Esophagus squamous epithelium (tissue), 5 donors: ENCODE data around the gene AEN. TPM values are rescaled to one million over a fixed set of nuclear protein-coding genes. Genes with fewer than 3 reads are reported as not detected.

Source experiments
- DNase-seq: peaks from one replicate; lab custom pipeline; 2025; lab: John Stamatoyannopoulos, UW
- H3K27ac ChIP-seq, 4 donors: fragments of 200-600 bp; sonication (generic); one replicate each; pipeline ENCODE4 v1.5.1; 2016 to 2019; ENCODE audit warnings: mild to moderate bottlenecking in 1 of 4
- H3K27me3 ChIP-seq, 4 donors: fragments of 200-600 bp; sonication (generic); 1 replicate in 3 of 4; 2 replicates in 1 of 4; pipeline versions ENCODE4 v1.5.1 to v1.6.0; 2017 to 2021; ENCODE audit warnings: antibody characterized with exemption in 1 of 4
- H3K36me3 ChIP-seq, 3 donors: fragments of 200-600 bp; sonication (generic); one replicate each; pipeline ENCODE4 v1.5.1; 2016 to 2019
- H3K4me1 ChIP-seq, 3 donors: fragments of 200-600 bp; sonication (generic); one replicate each; pipeline ENCODE4 v1.5.1; 2017 to 2019
- H3K4me3 ChIP-seq, 4 donors: fragments of 200-600 bp; sonication (generic); 1 replicate in 3 of 4; 2 replicates in 1 of 4; pipeline ENCODE4 v1.5.1; 2016 to 2019; ENCODE audit warnings: mild to moderate bottlenecking in 2 of 4, moderate library complexity in 1 of 4
- H3K9me3 ChIP-seq, 3 donors: fragments of 200-600 bp; sonication (generic); one replicate each; pipeline ENCODE4 v1.5.1; 2016 to 2019
- POLR2A ChIP-seq, 4 donors: fragments of 450-650 bp; IDR thresholded peaks; one replicate each; pipeline ENCODE4 v1.6.1; 2017; ENCODE audit warnings: antibody characterized with exemption in 4 of 4, mild to moderate bottlenecking in 4 of 4, moderate library complexity in 3 of 4
- WGBS, 2 donors: methylation state at CpG; one replicate each; pipeline ENCODE4 v1.1.5; 2018; 5-methylcytosine and 5-hydroxymethylcytosine counted together
- intact Hi-C: fragments of 100-400 bp; cut with DNase I; formaldehyde crosslinking; loops from one replicate; pipeline ENCODE4 v1.15.0; 2022
- total RNA-seq, 4 donors: library from RNA; depleted of rRNA; stranded (reverse); fragments of >200 nt; gene quantifications; one replicate each; pipeline ENCODE4 v1.1.0, GENCODE V29; 2016
- TF ChIP-seq, protein P1 (sequence below), 6 experiments: fragments of 450-650 bp in 4 of 6; fragments of 200-600 bp in 2 of 6; sonication (generic) in 2 of 6; IDR thresholded peaks; one replicate each; pipeline ENCODE4 v1.5.1; 2016 to 2019; ENCODE audit warnings: antibody characterized with exemption in 6 of 6, mild to moderate bottlenecking in 4 of 6, moderate library complexity in 4 of 6
- donor health status: DM: yes; HTN: yes; CAD: no.

AEN gene
- total RNA-seq, 4 donors from 2014 or later = 13.4 to 31.4 (median 18.1) TPM

DNA sequence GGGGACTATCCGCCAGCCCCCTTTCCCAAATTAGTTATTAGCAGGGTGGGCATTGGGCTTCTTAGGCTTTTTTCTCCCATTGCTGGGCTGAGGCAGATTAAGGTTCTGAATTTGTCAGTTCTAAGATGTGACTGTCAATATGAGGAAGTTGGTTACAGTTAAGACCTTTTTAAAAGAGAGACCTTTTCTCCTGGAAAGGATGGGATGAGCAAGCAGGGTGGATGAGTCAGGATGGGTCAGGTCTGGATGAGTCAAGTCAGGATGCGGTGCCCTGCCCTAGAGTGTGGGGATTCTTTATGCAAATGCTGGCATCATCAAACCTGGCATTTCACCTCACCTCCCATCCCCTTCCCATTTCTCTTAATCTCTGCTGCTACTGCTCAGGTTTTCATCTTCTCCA, 1.9 kb downstream of the AEN start:
- Histone ChIP-seq H3K9me3 (no peaks in the 10 kb centered on the region), H3K4me1 (peaks cover 34 to 71% (median 34%) of the 10 kb centered on the region in 3 donors), H3K36me3 (peaks cover 0 to 23% (median 8%) of the 10 kb centered on the region in 3 donors), H3K4me3 (peak overlapping the region in 2 of 4 donors; percentile 92 to 94), H3K27me3 (no peaks in the 10 kb centered on the region), H3K27ac (peak overlapping the region; percentile 86 to 95 (median 93))
- intact Hi-C loops = no loop called here
- no peak for DNase-seq
- TF ChIP-seq POLR2A (IDR thresholded peaks at IDR 0.05) = no peak
- TF ChIP-seq, protein P1, sequence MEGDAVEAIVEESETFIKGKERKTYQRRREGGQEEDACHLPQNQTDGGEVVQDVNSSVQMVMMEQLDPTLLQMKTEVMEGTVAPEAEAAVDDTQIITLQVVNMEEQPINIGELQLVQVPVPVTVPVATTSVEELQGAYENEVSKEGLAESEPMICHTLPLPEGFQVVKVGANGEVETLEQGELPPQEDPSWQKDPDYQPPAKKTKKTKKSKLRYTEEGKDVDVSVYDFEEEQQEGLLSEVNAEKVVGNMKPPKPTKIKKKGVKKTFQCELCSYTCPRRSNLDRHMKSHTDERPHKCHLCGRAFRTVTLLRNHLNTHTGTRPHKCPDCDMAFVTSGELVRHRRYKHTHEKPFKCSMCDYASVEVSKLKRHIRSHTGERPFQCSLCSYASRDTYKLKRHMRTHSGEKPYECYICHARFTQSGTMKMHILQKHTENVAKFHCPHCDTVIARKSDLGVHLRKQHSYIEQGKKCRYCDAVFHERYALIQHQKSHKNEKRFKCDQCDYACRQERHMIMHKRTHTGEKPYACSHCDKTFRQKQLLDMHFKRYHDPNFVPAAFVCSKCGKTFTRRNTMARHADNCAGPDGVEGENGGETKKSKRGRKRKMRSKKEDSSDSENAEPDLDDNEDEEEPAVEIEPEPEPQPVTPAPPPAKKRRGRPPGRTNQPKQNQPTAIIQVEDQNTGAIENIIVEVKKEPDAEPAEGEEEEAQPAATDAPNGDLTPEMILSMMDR (IDR thresholded peaks at IDR 0.05) = no peak
- WGBS, 2 donors = 14 to 44% methylated on average over 2 of the region's 2 CpGs

DNA sequence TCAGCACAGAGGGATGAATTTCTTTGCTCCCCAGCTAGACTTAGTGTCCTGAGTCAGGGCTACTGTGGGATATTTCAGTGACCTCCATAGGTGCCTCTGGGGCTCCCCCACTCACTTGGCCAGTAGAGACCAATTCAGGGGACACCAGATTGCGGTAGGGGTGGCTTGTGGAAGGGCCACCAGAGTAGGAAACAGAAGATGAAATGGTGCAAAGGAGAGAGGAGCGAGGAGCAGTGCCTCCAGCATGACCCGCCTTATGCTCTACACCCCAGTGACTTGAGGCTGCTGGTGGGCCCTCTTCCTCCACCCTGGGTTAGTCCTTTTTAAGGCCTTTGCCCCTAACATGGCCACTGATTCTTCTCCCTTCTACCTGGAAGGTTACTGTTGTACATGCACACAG, 2.5 kb downstream of the AEN start:
- intact Hi-C loops = no loop called here
- Histone ChIP-seq H3K4me1 (peaks cover 34 to 77% (median 34%) of the 10 kb centered on the region in 3 donors), H3K36me3 (peaks cover 0 to 28% (median 10%) of the 10 kb centered on the region in 3 donors), H3K4me3 (no peak overlapping the region), H3K9me3 (no peaks in the 10 kb centered on the region), H3K27ac (peak overlapping the region; percentile 86 to 95 (median 93)), H3K27me3 (no peaks in the 10 kb centered on the region)
- TF ChIP-seq, protein P1 (IDR thresholded peaks at IDR 0.05) = no peak
- no peak for TF ChIP-seq POLR2A (IDR thresholded peaks at IDR 0.05)
- WGBS, 2 donors = 89 to 96% methylated on average over 2 to 3 of the region's 3 CpGs
- DNase-seq = no peak

DNA sequence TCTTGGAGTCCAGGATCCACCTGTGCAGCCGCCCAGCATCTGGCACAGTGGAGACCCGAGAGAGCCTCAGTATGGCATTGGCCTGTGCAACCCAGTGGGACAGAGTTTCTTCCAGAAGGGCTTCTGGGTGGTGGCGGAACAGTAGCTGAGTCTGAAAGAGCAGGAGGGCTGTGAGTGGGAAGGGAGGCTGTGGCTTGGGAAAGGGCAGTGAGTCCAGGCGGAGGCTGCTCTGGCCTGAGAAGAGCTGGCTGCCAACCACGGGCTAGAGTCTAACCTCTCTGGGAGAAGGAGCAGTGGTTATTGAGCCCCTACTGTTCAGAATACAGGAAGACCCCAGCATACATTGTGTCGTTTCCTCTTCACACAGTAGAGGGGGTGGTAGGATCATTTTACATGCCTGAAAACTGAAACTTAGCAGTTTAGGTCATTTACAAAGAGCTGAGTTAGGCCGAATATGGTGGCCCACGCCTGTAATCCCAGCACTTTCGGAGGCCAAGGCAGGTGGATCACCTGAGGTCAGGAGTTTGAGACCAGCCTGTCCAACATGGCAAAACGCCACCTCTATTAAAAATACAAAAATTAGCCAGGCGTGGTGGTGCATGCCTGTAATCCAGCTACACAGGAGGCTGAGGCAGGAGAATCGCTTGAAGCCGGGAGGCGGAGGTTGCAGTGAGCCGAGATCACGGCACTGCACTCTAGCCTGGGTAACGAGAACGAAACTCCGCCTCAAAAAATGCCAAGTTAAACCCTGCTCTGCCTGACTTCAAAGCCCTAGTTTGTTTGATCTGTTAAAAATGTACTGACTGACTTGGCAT, 3.2 kb downstream of the AEN start:
- H3K27me3 ChIP-seq = no peaks in the 10 kb centered on the region
- H3K4me1 ChIP-seq = peaks cover 34 to 77% (median 34%) of the 10 kb centered on the region in 3 donors
- no peaks in the 10 kb centered on the region for H3K9me3 ChIP-seq
- intact Hi-C loops = no loop called here
- peaks cover 2 to 36% (median 17%) of the 10 kb centered on the region in 3 donors for H3K36me3 ChIP-seq
- H3K27ac ChIP-seq = peak overlapping the region; percentile 86 to 95 (median 93)
- peak overlapping the region in 3 of 4 donors; percentile 7 to 41 (median 24) for H3K4me3 ChIP-seq
- WGBS, 2 donors = 26 to 48% methylated on average over 12 to 18 of the region's 19 CpGs
- no peak for DNase-seq
- TF ChIP-seq, protein P1 (IDR thresholded peaks at IDR 0.05) = peak; percentile 35 to 55 (median 40)
- no peak for TF ChIP-seq POLR2A (IDR thresholded peaks at IDR 0.05)

DNA sequence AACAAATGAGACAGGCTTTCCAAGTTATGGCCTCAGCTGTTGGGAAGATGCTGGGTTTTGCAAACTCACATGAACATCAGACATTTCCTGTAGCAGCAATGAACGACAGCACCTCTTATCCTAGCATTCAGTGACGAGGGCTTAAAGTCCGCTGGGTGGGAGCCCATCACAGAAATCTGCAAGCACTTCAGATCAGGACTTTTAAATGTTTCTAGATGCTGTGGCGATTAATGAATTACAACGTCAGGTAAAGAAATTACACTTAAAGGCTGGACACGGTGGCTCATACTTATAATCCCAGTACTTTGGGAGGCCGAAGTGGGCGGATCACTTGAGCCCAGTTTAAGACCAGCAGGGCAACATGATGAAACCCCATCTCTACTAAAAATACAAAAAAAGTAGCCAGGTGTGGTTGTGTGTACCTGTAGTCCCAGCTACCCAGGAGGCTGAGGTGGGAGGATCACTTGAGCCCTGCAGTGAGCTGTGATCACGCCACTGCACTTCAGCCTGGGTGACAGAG, 3.9 kb downstream of the AEN start:
- Histone ChIP-seq H3K27ac (peak overlapping the region; percentile 86 to 95 (median 93)), H3K9me3 (no peaks in the 10 kb centered on the region), H3K4me1 (peaks cover 34 to 80% (median 38%) of the 10 kb centered on the region in 3 donors), H3K27me3 (no peaks in the 10 kb centered on the region), H3K4me3 (peak overlapping the region in 2 of 4 donors; percentile 7 to 41), H3K36me3 (peaks cover 9 to 42% (median 20%) of the 10 kb centered on the region in 3 donors)
- WGBS, 2 donors = 70 to 71% methylated on average over 9 of the region's 9 CpGs
- DNase-seq = no peak
- TF ChIP-seq, protein P1 (IDR thresholded peaks at IDR 0.05) = no peak
- TF ChIP-seq POLR2A (IDR thresholded peaks at IDR 0.05) = no peak
- intact Hi-C loops = no loop called here
